WTC11 (cell line): Measurements from ENCODE around the gene USP47. TPM values are rescaled to one million over a fixed set of nuclear protein-coding genes. Genes with fewer than 3 reads are reported as not detected.

Experiments used
- ATAC-seq: fragments of 200-7000 bp; cut with Tn5 transposase; 2 replicates; pipeline ENCODE4 v1.10.0; 2021; ENCODE audit warnings: mild to moderate bottlenecking, moderate library complexity
- CTCF ChIA-PET: fragments of 300-600 bp; sonication (Branson Sonifier 250); formaldehyde crosslinking; loops from one replicate; lab custom pipeline; 2021; ENCODE audit warnings: antibody characterized with exemption; lab: Charles Lee
- POLR2A ChIA-PET: fragments of 350-600 bp; sonication (Branson Sonifier 250); formaldehyde crosslinking; loops from one replicate; lab custom pipeline; 2021; ENCODE audit warnings: antibody characterized with exemption; lab: Charles Lee
- DNase-seq: peaks from one replicate; pipeline ENCODE4 v3.0.0; 2021; ENCODE audit warnings: low spot score
- H3K27ac Mint-ChIP-seq: 2 replicates; pipeline ENCODE4 v1.8.0; 2021; ENCODE audit warnings: mixed read lengths
- H3K27me3 Mint-ChIP-seq: 2 replicates; pipeline ENCODE4 v1.8.0; 2021; ENCODE audit warnings: low read depth, mild to moderate bottlenecking, moderate library complexity, mixed read lengths
- H3K36me3 Mint-ChIP-seq: 2 replicates; pipeline ENCODE4 v1.8.0; 2021; ENCODE audit warnings: mixed read lengths
- H3K4me1 Mint-ChIP-seq: 2 replicates; pipeline ENCODE4 v1.8.0; 2022; ENCODE audit warnings: mixed read lengths
- H3K4me3 Mint-ChIP-seq: 2 replicates; pipeline ENCODE4 v1.8.0; 2021; ENCODE audit warnings: mild to moderate bottlenecking, moderate library complexity, mixed read lengths
- H3K9me3 Mint-ChIP-seq: 2 replicates; pipeline ENCODE4 v1.8.0; 2021; ENCODE audit warnings: mixed read lengths
- ATF1 ChIP-seq: sonication (generic); formaldehyde crosslinking; IDR thresholded peaks from 2 replicates; pipeline ENCODE4 v1.8.1; 2023; ENCODE audit warnings: mild to moderate bottlenecking, moderate library complexity, missing genetic modification reagents
- CBFB ChIP-seq: sonication (generic); formaldehyde crosslinking; IDR thresholded peaks from 2 replicates; pipeline ENCODE4 v1.8.1; 2022; ENCODE audit warnings: mild to moderate bottlenecking, low read depth, missing genetic modification reagents
- CREB1 ChIP-seq: sonication (generic); formaldehyde crosslinking; IDR thresholded peaks from 2 replicates; pipeline ENCODE4 v1.8.0; 2023; ENCODE audit warnings: mild to moderate bottlenecking, missing genetic modification reagents
- GABPB1 ChIP-seq: sonication (generic); formaldehyde crosslinking; IDR thresholded peaks from 2 replicates; pipeline ENCODE4 v1.8.1; 2023; ENCODE audit warnings: mild to moderate bottlenecking, missing genetic modification reagents
- IRF2 ChIP-seq: sonication (generic); formaldehyde crosslinking; IDR thresholded peaks from 2 replicates; pipeline ENCODE4 v1.8.0; 2022; ENCODE audit warnings: low read depth, missing genetic modification reagents, borderline replicate concordance
- JAZF1 ChIP-seq: fragments of 250-450 bp; sonication (Bioruptor Pico); IDR thresholded peaks from 2 replicates; pipeline ENCODE4 v1.9.0; 2021; ENCODE audit warnings: moderate library complexity, mild to moderate bottlenecking, inconsistent platforms
- JUN ChIP-seq: sonication (generic); formaldehyde crosslinking; IDR thresholded peaks from 2 replicates; pipeline ENCODE4 v1.8.0; 2023; ENCODE audit warnings: mild to moderate bottlenecking, missing genetic modification reagents
- MYBL2 ChIP-seq: sonication (generic); formaldehyde crosslinking; IDR thresholded peaks from 2 replicates; pipeline ENCODE4 v1.8.1; 2023; ENCODE audit warnings: mild to moderate bottlenecking, moderate library complexity, missing genetic modification reagents
- NFE2L1 ChIP-seq: sonication (generic); formaldehyde crosslinking; IDR thresholded peaks from 2 replicates; pipeline ENCODE4 v1.8.1; 2023; ENCODE audit warnings: missing genetic modification reagents
- SOX15 ChIP-seq: fragments of 250-450 bp; sonication (Bioruptor Pico); IDR thresholded peaks from 2 replicates; pipeline ENCODE4 v1.9.0; 2021; ENCODE audit warnings: mild to moderate bottlenecking
- TEAD1 ChIP-seq: sonication (generic); formaldehyde crosslinking; IDR thresholded peaks from 2 replicates; pipeline ENCODE4 v1.8.0; 2022; ENCODE audit warnings: mild to moderate bottlenecking, missing genetic modification reagents
- TP53 ChIP-seq: sonication (generic); formaldehyde crosslinking; IDR thresholded peaks from 2 replicates; pipeline ENCODE4 v1.8.1; 2023; ENCODE audit warnings: mild to moderate bottlenecking, missing genetic modification reagents
- ZBTB21 ChIP-seq: sonication (generic); formaldehyde crosslinking; IDR thresholded peaks from 2 replicates; pipeline ENCODE4 v1.8.1; 2023; ENCODE audit warnings: mild to moderate bottlenecking, missing genetic modification reagents, borderline replicate concordance
- ZNF232 ChIP-seq: sonication (generic); formaldehyde crosslinking; IDR thresholded peaks from 2 replicates; pipeline ENCODE4 v1.8.0; 2022; ENCODE audit warnings: mild to moderate bottlenecking, missing genetic modification reagents
- ZNF317 ChIP-seq: sonication (generic); formaldehyde crosslinking; IDR thresholded peaks from 2 replicates; pipeline ENCODE4 v1.8.1; 2023; ENCODE audit warnings: low read depth, mild to moderate bottlenecking, moderate library complexity, missing genetic modification reagents, borderline replicate concordance
- total RNA-seq: library from RNA; stranded (reverse); gene quantifications from 3 replicates; pipeline ENCODE4 v1.2.3, GENCODE V29; 2021
- TF ChIP-seq, protein P1 (sequence below): fragments of 200-600 bp; IDR thresholded peaks from 2 replicates; pipeline ENCODE4 v1.8.0; 2022; ENCODE audit warnings: antibody characterized with exemption
- TF ChIP-seq, protein P2 (sequence below): sonication (generic); formaldehyde crosslinking; conservative IDR thresholded peaks from 2 replicates; pipeline ENCODE4 v1.8.1; 2022; ENCODE audit warnings: mild to moderate bottlenecking, missing genetic modification reagents
- TF ChIP-seq, protein P3 (sequence below): sonication (generic); formaldehyde crosslinking; IDR thresholded peaks from 2 replicates; pipeline ENCODE4 v1.8.0; 2022; ENCODE audit warnings: mild to moderate bottlenecking, missing genetic modification reagents
- TF ChIP-seq, protein P4 (sequence below): sonication (generic); formaldehyde crosslinking; IDR thresholded peaks from 2 replicates; pipeline ENCODE4 v1.8.0; 2022; ENCODE audit warnings: mild to moderate bottlenecking, missing genetic modification reagents
- TF ChIP-seq, protein P5 (sequence below): sonication (generic); formaldehyde crosslinking; IDR thresholded peaks from 2 replicates; pipeline ENCODE4 v1.8.0; 2022; ENCODE audit warnings: mild to moderate bottlenecking, missing genetic modification reagents
- TF ChIP-seq, protein P6 (sequence below): fragments of 250-450 bp; sonication (Bioruptor Pico); IDR thresholded peaks from 2 replicates; pipeline ENCODE4 v1.9.0; 2021; ENCODE audit warnings: mild to moderate bottlenecking
- TF ChIP-seq, protein P7 (sequence below): fragments of 250-450 bp; sonication (Bioruptor Pico); IDR thresholded peaks from 2 replicates; pipeline ENCODE4 v2.1.2; 2022; ENCODE audit warnings: mild to moderate bottlenecking, moderate library complexity
- TF ChIP-seq, protein P8 (sequence below): fragments of 250-450 bp; sonication (Bioruptor Pico); IDR thresholded peaks from 2 replicates; pipeline ENCODE4 v1.8.0; 2021; ENCODE audit warnings: mild to moderate bottlenecking

USP47 gene
- total RNA-seq, 1 experiment from 2014 or later = 19.7 TPM

DNA sequence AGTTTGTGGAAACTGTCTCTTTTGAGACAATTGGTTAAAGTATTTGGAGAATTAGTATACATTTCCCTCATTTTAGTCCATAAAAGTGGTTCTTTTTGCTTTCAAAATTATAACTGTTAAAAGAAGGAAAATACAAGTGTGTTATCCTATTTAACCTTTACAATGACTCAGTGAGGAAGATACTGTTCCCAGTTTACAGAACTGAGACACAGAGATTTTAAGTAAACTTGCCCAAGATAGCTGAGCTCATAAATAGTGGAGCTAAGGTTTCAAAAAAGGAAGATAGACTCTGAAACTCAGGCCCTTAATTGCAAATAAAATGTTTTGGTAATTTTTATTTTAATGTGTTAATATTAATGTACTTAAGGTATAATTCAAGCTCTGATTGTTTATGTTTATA is 107.7 kb downstream of the USP47 start:
- CTCF ChIA-PET = no interaction called here
- peaks cover 14% of the 10 kb centered on the region for H3K36me3 Mint-ChIP-seq
- no peaks in the 10 kb centered on the region for H3K27me3 Mint-ChIP-seq
- no peak overlapping the region for H3K4me3 Mint-ChIP-seq
- no peak for ATAC-seq
- no peak overlapping the region for H3K27ac Mint-ChIP-seq
- H3K4me1 Mint-ChIP-seq = no peaks in the 10 kb centered on the region
- no peaks in the 10 kb centered on the region for H3K9me3 Mint-ChIP-seq
- TF ChIP-seq NFE2L1 (CRISPR knock-in tag) = no peak
- no peak for TF ChIP-seq GABPB1 (CRISPR knock-in tag)
- TF ChIP-seq, protein P1, sequence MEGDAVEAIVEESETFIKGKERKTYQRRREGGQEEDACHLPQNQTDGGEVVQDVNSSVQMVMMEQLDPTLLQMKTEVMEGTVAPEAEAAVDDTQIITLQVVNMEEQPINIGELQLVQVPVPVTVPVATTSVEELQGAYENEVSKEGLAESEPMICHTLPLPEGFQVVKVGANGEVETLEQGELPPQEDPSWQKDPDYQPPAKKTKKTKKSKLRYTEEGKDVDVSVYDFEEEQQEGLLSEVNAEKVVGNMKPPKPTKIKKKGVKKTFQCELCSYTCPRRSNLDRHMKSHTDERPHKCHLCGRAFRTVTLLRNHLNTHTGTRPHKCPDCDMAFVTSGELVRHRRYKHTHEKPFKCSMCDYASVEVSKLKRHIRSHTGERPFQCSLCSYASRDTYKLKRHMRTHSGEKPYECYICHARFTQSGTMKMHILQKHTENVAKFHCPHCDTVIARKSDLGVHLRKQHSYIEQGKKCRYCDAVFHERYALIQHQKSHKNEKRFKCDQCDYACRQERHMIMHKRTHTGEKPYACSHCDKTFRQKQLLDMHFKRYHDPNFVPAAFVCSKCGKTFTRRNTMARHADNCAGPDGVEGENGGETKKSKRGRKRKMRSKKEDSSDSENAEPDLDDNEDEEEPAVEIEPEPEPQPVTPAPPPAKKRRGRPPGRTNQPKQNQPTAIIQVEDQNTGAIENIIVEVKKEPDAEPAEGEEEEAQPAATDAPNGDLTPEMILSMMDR = no peak
- TF ChIP-seq MYBL2 (CRISPR knock-in tag) = no peak
- TF ChIP-seq JUN (CRISPR knock-in tag) = no peak
- TF ChIP-seq ZBTB21 (CRISPR knock-in tag) = no peak
- no peak for TF ChIP-seq ZNF232
- TF ChIP-seq SOX15 (CRISPR knock-in tag) = no peak
- TF ChIP-seq, protein P2, sequence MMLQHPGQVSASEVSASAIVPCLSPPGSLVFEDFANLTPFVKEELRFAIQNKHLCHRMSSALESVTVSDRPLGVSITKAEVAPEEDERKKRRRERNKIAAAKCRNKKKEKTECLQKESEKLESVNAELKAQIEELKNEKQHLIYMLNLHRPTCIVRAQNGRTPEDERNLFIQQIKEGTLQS = no peak
- TF ChIP-seq, protein P3, sequence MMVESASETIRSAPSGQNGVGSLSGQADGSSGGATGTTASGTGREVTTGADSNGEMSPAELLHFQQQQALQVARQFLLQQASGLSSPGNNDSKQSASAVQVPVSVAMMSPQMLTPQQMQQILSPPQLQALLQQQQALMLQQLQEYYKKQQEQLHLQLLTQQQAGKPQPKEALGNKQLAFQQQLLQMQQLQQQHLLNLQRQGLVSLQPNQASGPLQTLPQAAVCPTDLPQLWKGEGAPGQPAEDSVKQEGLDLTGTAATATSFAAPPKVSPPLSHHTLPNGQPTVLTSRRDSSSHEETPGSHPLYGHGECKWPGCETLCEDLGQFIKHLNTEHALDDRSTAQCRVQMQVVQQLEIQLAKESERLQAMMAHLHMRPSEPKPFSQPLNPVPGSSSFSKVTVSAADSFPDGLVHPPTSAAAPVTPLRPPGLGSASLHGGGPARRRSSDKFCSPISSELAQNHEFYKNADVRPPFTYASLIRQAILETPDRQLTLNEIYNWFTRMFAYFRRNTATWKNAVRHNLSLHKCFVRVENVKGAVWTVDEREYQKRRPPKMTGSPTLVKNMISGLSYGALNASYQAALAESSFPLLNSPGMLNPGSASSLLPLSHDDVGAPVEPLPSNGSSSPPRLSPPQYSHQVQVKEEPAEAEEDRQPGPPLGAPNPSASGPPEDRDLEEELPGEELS = no peak
- no peak for TF ChIP-seq CREB1 (CRISPR knock-in tag)
- no peak for TF ChIP-seq CBFB
- TF ChIP-seq ATF1 (CRISPR knock-in tag) = no peak
- TF ChIP-seq, protein P4, sequence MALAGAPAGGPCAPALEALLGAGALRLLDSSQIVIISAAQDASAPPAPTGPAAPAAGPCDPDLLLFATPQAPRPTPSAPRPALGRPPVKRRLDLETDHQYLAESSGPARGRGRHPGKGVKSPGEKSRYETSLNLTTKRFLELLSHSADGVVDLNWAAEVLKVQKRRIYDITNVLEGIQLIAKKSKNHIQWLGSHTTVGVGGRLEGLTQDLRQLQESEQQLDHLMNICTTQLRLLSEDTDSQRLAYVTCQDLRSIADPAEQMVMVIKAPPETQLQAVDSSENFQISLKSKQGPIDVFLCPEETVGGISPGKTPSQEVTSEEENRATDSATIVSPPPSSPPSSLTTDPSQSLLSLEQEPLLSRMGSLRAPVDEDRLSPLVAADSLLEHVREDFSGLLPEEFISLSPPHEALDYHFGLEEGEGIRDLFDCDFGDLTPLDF (CRISPR knock-in tag) = no peak
- TF ChIP-seq TEAD1 (CRISPR knock-in tag) = no peak
- no peak for TF ChIP-seq JAZF1 (CRISPR knock-in tag)
- no peak for TF ChIP-seq ZNF317 (CRISPR knock-in tag)
- TF ChIP-seq, protein P5, sequence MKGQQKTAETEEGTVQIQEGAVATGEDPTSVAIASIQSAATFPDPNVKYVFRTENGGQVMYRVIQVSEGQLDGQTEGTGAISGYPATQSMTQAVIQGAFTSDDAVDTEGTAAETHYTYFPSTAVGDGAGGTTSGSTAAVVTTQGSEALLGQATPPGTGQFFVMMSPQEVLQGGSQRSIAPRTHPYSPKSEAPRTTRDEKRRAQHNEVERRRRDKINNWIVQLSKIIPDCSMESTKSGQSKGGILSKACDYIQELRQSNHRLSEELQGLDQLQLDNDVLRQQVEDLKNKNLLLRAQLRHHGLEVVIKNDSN (CRISPR knock-in tag) = no peak
- TF ChIP-seq IRF2 (CRISPR knock-in tag) = no peak
- no peak for TF ChIP-seq TP53 (CRISPR knock-in tag)
- TF ChIP-seq, all 79 proteins: peak for 0
- POLR2A ChIA-PET = no interaction called here
- DNase-seq = no peak

DNA sequence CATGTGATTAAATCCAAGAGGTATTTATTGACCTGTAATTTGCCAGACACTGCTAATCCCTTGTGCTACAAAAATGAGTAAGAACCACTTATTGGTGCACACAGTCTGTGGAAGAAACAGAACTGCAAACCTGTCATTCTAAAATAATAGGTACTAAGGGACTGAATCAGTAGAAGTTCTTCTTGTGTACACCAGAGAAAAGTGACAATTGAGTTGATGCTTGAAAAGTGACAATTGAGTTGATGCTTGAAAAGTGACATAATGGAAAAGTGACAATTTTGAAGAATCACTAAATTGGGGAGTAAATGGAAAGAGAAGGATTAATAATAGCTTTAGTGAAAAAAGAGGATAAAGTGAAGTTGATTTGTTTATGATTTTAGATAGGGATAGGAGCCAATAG is 110.3 kb downstream of the USP47 start:
- ATAC-seq = no peak
- H3K4me1 Mint-ChIP-seq = no peaks in the 10 kb centered on the region
- no peaks in the 10 kb centered on the region for H3K9me3 Mint-ChIP-seq
- no peak overlapping the region for H3K4me3 Mint-ChIP-seq
- no peak overlapping the region for H3K27ac Mint-ChIP-seq
- H3K36me3 Mint-ChIP-seq = peaks cover 32% of the 10 kb centered on the region
- no peak for DNase-seq
- no peaks in the 10 kb centered on the region for H3K27me3 Mint-ChIP-seq
- POLR2A ChIA-PET = no interaction called here
- CTCF ChIA-PET = no interaction called here
- TF ChIP-seq, protein P6, sequence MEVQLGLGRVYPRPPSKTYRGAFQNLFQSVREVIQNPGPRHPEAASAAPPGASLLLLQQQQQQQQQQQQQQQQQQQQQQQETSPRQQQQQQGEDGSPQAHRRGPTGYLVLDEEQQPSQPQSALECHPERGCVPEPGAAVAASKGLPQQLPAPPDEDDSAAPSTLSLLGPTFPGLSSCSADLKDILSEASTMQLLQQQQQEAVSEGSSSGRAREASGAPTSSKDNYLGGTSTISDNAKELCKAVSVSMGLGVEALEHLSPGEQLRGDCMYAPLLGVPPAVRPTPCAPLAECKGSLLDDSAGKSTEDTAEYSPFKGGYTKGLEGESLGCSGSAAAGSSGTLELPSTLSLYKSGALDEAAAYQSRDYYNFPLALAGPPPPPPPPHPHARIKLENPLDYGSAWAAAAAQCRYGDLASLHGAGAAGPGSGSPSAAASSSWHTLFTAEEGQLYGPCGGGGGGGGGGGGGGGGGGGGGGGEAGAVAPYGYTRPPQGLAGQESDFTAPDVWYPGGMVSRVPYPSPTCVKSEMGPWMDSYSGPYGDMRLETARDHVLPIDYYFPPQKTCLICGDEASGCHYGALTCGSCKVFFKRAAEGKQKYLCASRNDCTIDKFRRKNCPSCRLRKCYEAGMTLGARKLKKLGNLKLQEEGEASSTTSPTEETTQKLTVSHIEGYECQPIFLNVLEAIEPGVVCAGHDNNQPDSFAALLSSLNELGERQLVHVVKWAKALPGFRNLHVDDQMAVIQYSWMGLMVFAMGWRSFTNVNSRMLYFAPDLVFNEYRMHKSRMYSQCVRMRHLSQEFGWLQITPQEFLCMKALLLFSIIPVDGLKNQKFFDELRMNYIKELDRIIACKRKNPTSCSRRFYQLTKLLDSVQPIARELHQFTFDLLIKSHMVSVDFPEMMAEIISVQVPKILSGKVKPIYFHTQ = no peak
- no peak for TF ChIP-seq NFE2L1 (CRISPR knock-in tag)
- no peak for TF ChIP-seq ZNF317 (CRISPR knock-in tag)
- TF ChIP-seq, protein P7, sequence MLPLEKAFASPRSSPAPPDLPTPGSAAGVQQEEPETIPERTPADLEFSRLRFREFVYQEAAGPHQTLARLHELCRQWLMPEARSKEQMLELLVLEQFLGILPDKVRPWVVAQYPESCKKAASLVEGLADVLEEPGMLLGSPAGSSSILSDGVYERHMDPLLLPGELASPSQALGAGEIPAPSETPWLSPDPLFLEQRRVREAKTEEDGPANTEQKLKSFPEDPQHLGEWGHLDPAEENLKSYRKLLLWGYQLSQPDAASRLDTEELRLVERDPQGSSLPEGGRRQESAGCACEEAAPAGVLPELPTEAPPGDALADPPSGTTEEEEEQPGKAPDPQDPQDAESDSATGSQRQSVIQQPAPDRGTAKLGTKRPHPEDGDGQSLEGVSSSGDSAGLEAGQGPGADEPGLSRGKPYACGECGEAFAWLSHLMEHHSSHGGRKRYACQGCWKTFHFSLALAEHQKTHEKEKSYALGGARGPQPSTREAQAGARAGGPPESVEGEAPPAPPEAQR (CRISPR knock-in tag) = no peak
- TF ChIP-seq ZNF232 = no peak
- TF ChIP-seq, protein P8, sequence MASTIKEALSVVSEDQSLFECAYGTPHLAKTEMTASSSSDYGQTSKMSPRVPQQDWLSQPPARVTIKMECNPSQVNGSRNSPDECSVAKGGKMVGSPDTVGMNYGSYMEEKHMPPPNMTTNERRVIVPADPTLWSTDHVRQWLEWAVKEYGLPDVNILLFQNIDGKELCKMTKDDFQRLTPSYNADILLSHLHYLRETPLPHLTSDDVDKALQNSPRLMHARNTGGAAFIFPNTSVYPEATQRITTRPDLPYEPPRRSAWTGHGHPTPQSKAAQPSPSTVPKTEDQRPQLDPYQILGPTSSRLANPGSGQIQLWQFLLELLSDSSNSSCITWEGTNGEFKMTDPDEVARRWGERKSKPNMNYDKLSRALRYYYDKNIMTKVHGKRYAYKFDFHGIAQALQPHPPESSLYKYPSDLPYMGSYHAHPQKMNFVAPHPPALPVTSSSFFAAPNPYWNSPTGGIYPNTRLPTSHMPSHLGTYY (CRISPR knock-in tag) = no peak
